Astrocyte (in vitro differentiated cells and primary cell): ENCODE results near the gene EOGT. TPM values are rescaled to one million over a fixed set of nuclear protein-coding genes. Genes with fewer than 3 reads are reported as not detected.

Experiments used
- DNase-seq: peaks from one replicate; pipeline ENCODE4 v3.0.0-alpha.2; 2010; ENCODE audit warnings: low read depth
- FAIRE-seq: peaks from 2 replicates; lab custom pipeline; 2011; peaks lifted over from hg19 to GRCh38; lab: Jason Lieb, UNC
- H2AFZ ChIP-seq: 2 replicates; pipeline ENCODE4 v1.6.0; 2012; ENCODE audit warnings: low read depth, low read length, inconsistent platforms
- H3K27ac ChIP-seq: 2 replicates; pipeline ENCODE4 v1.5.1; 2011; ENCODE audit warnings: low read depth, low read length, inconsistent platforms
- H3K27me3 ChIP-seq: 2 replicates; pipeline ENCODE4 v1.6.0; 2011; ENCODE audit warnings: low read length, inconsistent platforms; ENCODE audit not compliant: insufficient read depth
- H3K36me3 ChIP-seq: 2 replicates; pipeline ENCODE4 v1.5.1; 2011; ENCODE audit warnings: low read length, inconsistent platforms; ENCODE audit not compliant: insufficient read depth
- H3K4me1 ChIP-seq: 2 replicates; pipeline ENCODE4 v1.5.1; 2011; ENCODE audit warnings: low read length, inconsistent platforms; ENCODE audit not compliant: insufficient read depth
- H3K4me2 ChIP-seq: 2 replicates; pipeline ENCODE4 v1.6.0; 2012; ENCODE audit warnings: low read length, inconsistent platforms
- H3K4me3 ChIP-seq: 2 replicates; pipeline ENCODE4 v1.5.1; 2011; ENCODE audit warnings: low read depth, mild to moderate bottlenecking, low read length, inconsistent platforms; ENCODE audit not compliant: insufficient read depth
- H3K79me2 ChIP-seq: 2 replicates; pipeline ENCODE4 v1.6.0; 2012; ENCODE audit warnings: mild to moderate bottlenecking, low read length, inconsistent platforms; ENCODE audit not compliant: insufficient read depth
- H3K9ac ChIP-seq: 2 replicates; pipeline ENCODE4 v1.6.0; 2012; ENCODE audit warnings: mild to moderate bottlenecking, low read length, inconsistent platforms
- H3K9me3 ChIP-seq: 2 replicates; pipeline ENCODE4 v1.5.1; 2012; ENCODE audit warnings: low read depth, mild to moderate bottlenecking, low read length, inconsistent platforms; ENCODE audit not compliant: insufficient read depth
- H4K20me1 ChIP-seq: 2 replicates; pipeline ENCODE4 v1.6.0; 2012; ENCODE audit warnings: low read length, inconsistent platforms; ENCODE audit not compliant: insufficient read depth
- H3K27ac Mint-ChIP-seq: one replicate; pipeline ENCODE4 v1.8.0; 2021; ENCODE audit warnings: mild to moderate bottlenecking, mixed read lengths; ENCODE audit not compliant: unreplicated experiment
- H3K27me3 Mint-ChIP-seq: one replicate; pipeline ENCODE4 v1.8.0; 2021; ENCODE audit warnings: low read depth, mixed read lengths; ENCODE audit not compliant: unreplicated experiment
- H3K36me3 Mint-ChIP-seq: one replicate; pipeline ENCODE4 v1.8.0; 2021; ENCODE audit warnings: low read depth, mixed read lengths; ENCODE audit not compliant: unreplicated experiment
- H3K4me1 Mint-ChIP-seq: one replicate; pipeline ENCODE4 v1.8.0; 2021; ENCODE audit warnings: low read depth, mixed read lengths; ENCODE audit not compliant: unreplicated experiment
- H3K4me3 Mint-ChIP-seq: one replicate; pipeline ENCODE4 v1.8.0; 2021; ENCODE audit warnings: mild to moderate bottlenecking, moderate library complexity, mixed read lengths; ENCODE audit not compliant: unreplicated experiment
- H3K9me3 Mint-ChIP-seq: one replicate; pipeline ENCODE4 v1.8.0; 2021; ENCODE audit warnings: mild to moderate bottlenecking, mixed read lengths; ENCODE audit not compliant: unreplicated experiment
- CTCF ChIP-seq: IDR thresholded peaks from 2 replicates; pipeline ENCODE4 v1.5.1; 2011; ENCODE audit warnings: low read depth, mild to moderate bottlenecking, inconsistent platforms, low read length, moderate library complexity; ENCODE audit not compliant: insufficient read depth
- EZH2 ChIP-seq: IDR thresholded peaks from 2 replicates; pipeline ENCODE4 v1.6.1; 2012; ENCODE audit warnings: mild to moderate bottlenecking, low read length, inconsistent platforms; ENCODE audit not compliant: insufficient read depth
- total RNA-seq: library from RNA; stranded (reverse); gene quantifications from 2 replicates; pipeline ENCODE4 v1.2.1, GENCODE V29; 2021

The EOGT gene
- total RNA-seq, 1 donor from 2014 or later, result 32.3 TPM

- DNase-seq (peak; percentile 29), FAIRE-seq (no peak)
- H3K79me2 ChIP-seq, result peaks cover 5% of the 10 kb centered on the region
- H3K9me3 Mint-ChIP-seq, result no peaks in the 10 kb centered on the region
- peak overlapping the region; percentile 84 for H3K27ac ChIP-seq
- peak overlapping the region; percentile 69 for H3K4me3 ChIP-seq
- peaks cover 6% of the 10 kb centered on the region for H3K36me3 Mint-ChIP-seq
- peak overlapping the region; percentile 87 for H3K4me3 Mint-ChIP-seq
- H3K9me3 ChIP-seq, result no peaks in the 10 kb centered on the region
- no peaks in the 10 kb centered on the region for H4K20me1 ChIP-seq
- peak overlapping the region; percentile 83 for H3K4me2 ChIP-seq
- H3K27ac Mint-ChIP-seq, result peak overlapping the region; percentile 79
- peak overlapping the region; percentile 90 for H3K9ac ChIP-seq
- H3K27me3 Mint-ChIP-seq, result no peaks in the 10 kb centered on the region
- peak overlapping the region; percentile 57 for H2AFZ ChIP-seq
- peaks cover 37% of the 10 kb centered on the region for H3K4me1 Mint-ChIP-seq
- H3K36me3 ChIP-seq, result peaks cover 20% of the 10 kb centered on the region
- peaks cover 33% of the 10 kb centered on the region for H3K4me1 ChIP-seq
- TF ChIP-seq CTCF (no peak), EZH2 (no peak)
- no peaks in the 10 kb centered on the region for H3K27me3 ChIP-seq
Observed at GRCh38 chr3:69012800-69013252, 658 bp downstream of the EOGT start.

- H3K4me2 ChIP-seq, result peak overlapping the region; percentile 83
- Mint-ChIP-seq H3K4me1 (peaks cover 37% of the 10 kb centered on the region), H3K4me3 (peak overlapping the region; percentile 87), H3K27me3 (no peaks in the 10 kb centered on the region), H3K36me3 (peaks cover 4% of the 10 kb centered on the region), H3K27ac (peak overlapping the region; percentile 79), H3K9me3 (no peaks in the 10 kb centered on the region)
- TF ChIP-seq EZH2 (no peak), CTCF (no peak)
- no peaks in the 10 kb centered on the region for H3K27me3 ChIP-seq
- peak; percentile 39 for DNase-seq
- H3K36me3 ChIP-seq, result peaks cover 20% of the 10 kb centered on the region
- no peaks in the 10 kb centered on the region for H4K20me1 ChIP-seq
- no peak for FAIRE-seq
- no peaks in the 10 kb centered on the region for H3K9me3 ChIP-seq
- peak overlapping the region; percentile 69 for H3K4me3 ChIP-seq
- H3K27ac ChIP-seq, result peak overlapping the region; percentile 84
- H3K79me2 ChIP-seq, result peaks cover 5% of the 10 kb centered on the region
- H3K4me1 ChIP-seq, result peaks cover 33% of the 10 kb centered on the region
- peak overlapping the region; percentile 90 for H3K9ac ChIP-seq
- H2AFZ ChIP-seq, result peak overlapping the region; percentile 57
Observed at GRCh38 chr3:69012100-69012799, 1.2 kb downstream of the EOGT start.
